MM.1S (cell line): ENCODE measurements around the gene PJA1.

Experiments used
- CTCF ChIP-seq: fragments of 300-600 bp; sonication (generic); IDR thresholded peaks from 2 replicates; pipeline ENCODE4 v1.5.1; 2016; ENCODE audit warnings: antibody characterized with exemption, low read length, mixed read lengths
- EZH2 ChIP-seq: fragments of 300-600 bp; sonication (generic); optimal IDR thresholded peaks from 2 replicates; pipeline ENCODE3; 2017; ENCODE audit warnings: low read depth, mild to moderate bottlenecking, antibody characterized with exemption, low read length, mixed read lengths
- EZH2phosphoT487 ChIP-seq: fragments of 300-600 bp; sonication (generic); IDR thresholded peaks from 2 replicates; pipeline ENCODE4 v1.6.1; 2018; ENCODE audit warnings: antibody characterized with exemption, low read length

DNA sequence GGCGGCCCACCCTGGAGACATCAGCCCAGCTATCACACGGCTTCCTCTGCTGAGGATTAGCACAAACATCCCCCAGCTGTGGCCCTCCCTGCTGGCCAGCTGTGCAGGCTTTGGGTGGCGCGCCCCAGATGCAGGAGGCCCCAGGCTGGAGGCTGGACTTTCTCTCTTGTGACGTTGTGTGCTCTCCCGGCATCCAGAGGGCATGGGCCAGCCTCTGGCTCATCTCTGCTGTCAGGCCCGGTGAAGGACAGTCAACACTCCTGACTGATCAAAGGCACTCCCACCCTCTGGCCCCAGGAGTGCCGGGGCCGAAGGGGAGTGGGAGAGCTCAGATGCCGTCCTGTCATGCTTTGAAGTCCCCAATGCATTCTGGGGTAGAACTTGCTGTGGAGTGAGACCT, 29.9 kb upstream of the PJA1 start:
- no peak for TF ChIP-seq EZH2phosphoT487
- no peak for TF ChIP-seq CTCF
- TF ChIP-seq EZH2: no peak
